Measurements from ENCODE around the gene EFNB2. TPM values are rescaled to one million over a fixed set of nuclear protein-coding genes. Genes with fewer than 3 reads are reported as not detected.
A peak's percentile ranks its signal among the peaks of the same experiment; 100 is the strongest.

EFNB2 gene
- total and polyA plus RNA-seq, 12 donors = 9.7 to 21.1 (median 14.3) TPM

- Histone ChIP-seq H3K27me3 (no peaks in the 10 kb centered on the region), H3K4me3 (peak overlapping the region in 3 of 10 donors; percentile 8 to 18 (median 8)), H3K4me1 (peaks cover 0 to 95% (median 39%) of the 10 kb centered on the region in 9 donors), H3K9me3 (no peaks in the 10 kb centered on the region), H3K27ac (peak overlapping the region in 1 of 10 donors; percentile 33), H3K36me3 (no peaks in the 10 kb centered on the region)
- intact Hi-C loops (cut with DNase I) = loop anchor here in 3 of 10 donors (5.0 to 10.0 kb wide), 3 partner anchors 439 to 446 kb away; no protein-coding TSS in a partner anchor
- no peak for TF ChIP-seq CTCF (IDR thresholded peaks at IDR 0.05)
- ATAC-seq (peak in 2 of 8 donors; percentile 21 to 26), DNase-seq (no peak)
- WGBS, 2 donors = 36 to 38% methylated on average over 3 of the region's 3 CpGs
These were observed 11.9 kb downstream of the EFNB2 start for GRCh38 chr13:106523576-106523975.

GRCh38 chr13:106522898-106523525, 12.4 kb downstream of the EFNB2 start:
- H3K36me3 ChIP-seq = no peaks in the 10 kb centered on the region
- H3K9me3 ChIP-seq = no peaks in the 10 kb centered on the region
- H3K4me3 ChIP-seq = peak overlapping the region in 4 of 10 donors; percentile 2 to 18 (median 8)
- intact Hi-C loops (cut with DNase I) = loop anchor here in 3 of 10 donors (5.0 to 10.0 kb wide), 3 partner anchors 438 to 446 kb away; no protein-coding TSS in a partner anchor
- peak in 4 of 8 donors; percentile 12 to 35 (median 21) for ATAC-seq
- no peak for DNase-seq
- WGBS, 2 donors = 67 to 81% methylated on average over 7 of the region's 7 CpGs
- H3K27ac ChIP-seq = peak overlapping the region in 4 of 10 donors; percentile 3 to 44 (median 18)
- peaks cover 0 to 96% (median 36%) of the 10 kb centered on the region in 9 donors for H3K4me1 ChIP-seq
- no peaks in the 10 kb centered on the region for H3K27me3 ChIP-seq
- no peak for TF ChIP-seq CTCF (IDR thresholded peaks at IDR 0.05)

GRCh38 chr13:106522112-106522705, 13.3 kb downstream of the EFNB2 start:
- H3K27ac ChIP-seq = peak overlapping the region in 2 of 10 donors; percentile 3 to 44
- no peaks in the 10 kb centered on the region for H3K9me3 ChIP-seq
- H3K4me3 ChIP-seq = peak overlapping the region in 1 of 10 donors; percentile 8
- ATAC-seq (no peak), DNase-seq (no peak)
- no peaks in the 10 kb centered on the region for H3K36me3 ChIP-seq
- 80 to 85% methylated on average over 5 of the region's 5 CpGs for WGBS, 2 donors
- peaks cover 0 to 96% (median 33%) of the 10 kb centered on the region in 9 donors for H3K4me1 ChIP-seq
- intact Hi-C loops (cut with DNase I) = loop anchor here in 3 of 10 donors (5.0 to 10.0 kb wide), 3 partner anchors 437 to 445 kb away; no protein-coding TSS in a partner anchor
- TF ChIP-seq CTCF (IDR thresholded peaks at IDR 0.05) = no peak
- no peaks in the 10 kb centered on the region for H3K27me3 ChIP-seq

- DNase-seq (no peak), ATAC-seq (no peak)
- no peaks in the 10 kb centered on the region for H3K36me3 ChIP-seq
- H3K4me1 ChIP-seq = peaks cover 0 to 97% (median 33%) of the 10 kb centered on the region in 9 donors
- no peak overlapping the region for H3K4me3 ChIP-seq
- intact Hi-C loops (cut with DNase I) = loop anchor here in 3 of 10 donors (5.0 to 10.0 kb wide), 3 partner anchors 436 to 444 kb away; no protein-coding TSS in a partner anchor
- no peak overlapping the region for H3K27ac ChIP-seq
- no peak for TF ChIP-seq CTCF (IDR thresholded peaks at IDR 0.05)
- peaks cover 0 to under 1% (median 0%) of the 10 kb centered on the region in 7 donors for H3K27me3 ChIP-seq
- 73 to 78% methylated on average over 5 of the region's 5 CpGs for WGBS, 2 donors
- H3K9me3 ChIP-seq = no peaks in the 10 kb centered on the region
These were observed 14.2 kb downstream of the EFNB2 start for GRCh38 chr13:106521095-106521799.
